Gastrocnemius medialis (tissue), 4 donors: ENCODE data around the gene USP32. TPM values are rescaled to one million over a fixed set of nuclear protein-coding genes. Genes with fewer than 3 reads are reported as not detected.

ENCODE experiments used
- ATAC-seq, 2 donors: fragments of 150-250 bp; one replicate each; pipeline ENCODE4 v1.9.1; 2016
- DNase-seq, 2 donors: peaks; one replicate each; pipeline ENCODE4 v3.0.0-alpha.2; 2019
- H3K27ac ChIP-seq, 4 donors: fragments of 200-600 bp; sonication (generic); 1 replicate in 1 of 4; 2 replicates in 3 of 4; pipeline ENCODE4 v1.5.1; 2016 to 2018; ENCODE audit warnings: mild to moderate bottlenecking in 2 of 4, moderate library complexity in 1 of 4
- H3K27me3 ChIP-seq, 3 donors: fragments of 200-600 bp; sonication (generic) in 2 of 3; 1 replicate in 1 of 3; 2 replicates in 2 of 3; pipeline versions ENCODE4 v1.5.1 to v1.6.0; 2016 to 2019; ENCODE audit warnings: mild to moderate bottlenecking in 1 of 3, moderate library complexity in 1 of 3
- H3K36me3 ChIP-seq, 2 donors: fragments of 200-600 bp; sonication (generic) in 1 of 2; one replicate each; pipeline ENCODE4 v1.5.1; 2017 to 2018
- H3K4me1 ChIP-seq, 2 donors: fragments of 200-600 bp; sonication (generic) in 1 of 2; one replicate each; pipeline ENCODE4 v1.5.1; 2016 to 2017; ENCODE audit warnings: mild to moderate bottlenecking in 2 of 2
- H3K4me3 ChIP-seq, 4 donors: fragments of 200-600 bp; sonication (generic) in 3 of 4; 1 replicate in 1 of 4; 2 replicates in 3 of 4; pipeline ENCODE4 v1.5.1; 2016 to 2019; ENCODE audit warnings: mild to moderate bottlenecking in 2 of 4
- H3K9me3 ChIP-seq, 3 donors: fragments of 200-600 bp; sonication (generic) in 2 of 3; 1 replicate in 1 of 3; 2 replicates in 2 of 3; pipeline ENCODE4 v1.5.1; 2016 to 2019
- CTCF ChIP-seq, 5 experiments: fragments of 450-650 bp in 3 of 5; fragments of 200-600 bp in 2 of 5; sonication (generic) in 2 of 5; IDR thresholded peaks in 4 of 5; conservative IDR thresholded peaks in 1 of 5; 1 replicate in 4 of 5; 2 replicates in 1 of 5; pipeline ENCODE4 v1.5.1; 2016 to 2019; ENCODE audit warnings: antibody characterized with exemption in 5 of 5, mild to moderate bottlenecking in 3 of 5, moderate library complexity in 3 of 5
- POLR2A ChIP-seq, 2 donors: fragments of 450-650 bp; IDR thresholded peaks; one replicate each; pipeline ENCODE4 v1.6.1; 2017; ENCODE audit warnings: antibody characterized with exemption in 2 of 2, mild to moderate bottlenecking in 2 of 2, moderate library complexity in 2 of 2
- in situ Hi-C, 4 donors: fragments of 200-750 bp; cut with MboI; loops; one replicate each; pipeline versions ENCODE4 v1.15.0 to v1.8.0; 2017; ENCODE audit warnings: low sequenced_read_pairs in 4 of 4
- intact Hi-C: fragments of 100-400 bp; cut with DNase I; formaldehyde crosslinking; loops from one replicate; pipeline ENCODE4 v1.15.1; 2023; ENCODE audit warnings: low total_unique reads
- total RNA-seq, 4 donors: library from RNA; depleted of rRNA; stranded (reverse); fragments of >200 nt; gene quantifications; one replicate each; pipeline versions ENCODE4 v1.1.0 to v1.2.3, GENCODE V29; 2016

USP32 gene
- total RNA-seq, 4 donors from 2014 or later: 44.4 to 83.2 (median 52.5) TPM

- no peaks in the 10 kb centered on the region for H3K27me3 ChIP-seq
- DNase-seq (no peak), ATAC-seq (no peak)
- H3K27ac ChIP-seq: no peak overlapping the region
- intact Hi-C loops (no loop called here), in situ Hi-C loops (loop anchor here in 1 of 4 donors (25.0 kb wide), 1 partner anchor 98 kb away; no protein-coding TSS in a partner anchor)
- H3K9me3 ChIP-seq: no peaks in the 10 kb centered on the region
- no peaks in the 10 kb centered on the region for H3K4me1 ChIP-seq
- no peak overlapping the region for H3K4me3 ChIP-seq
- TF ChIP-seq POLR2A (IDR thresholded peaks at IDR 0.05): no peak
- no peak for TF ChIP-seq CTCF (IDR thresholded peaks at IDR 0.05 in 4 of 5, conservative IDR thresholded peaks at IDR 0.05 in 1 of 5)
- H3K36me3 ChIP-seq: peaks cover 0 to 39% of the 10 kb centered on the region in 2 donors
These were observed 131.4 kb downstream of the USP32 start for GRCh38 chr17:60260540-60260939.

- H3K36me3 ChIP-seq: peaks cover 0 to 32% of the 10 kb centered on the region in 2 donors
- H3K4me3 ChIP-seq: no peak overlapping the region
- H3K9me3 ChIP-seq: no peaks in the 10 kb centered on the region
- in situ Hi-C loops (loop anchor here in 1 of 4 donors (25.0 kb wide), 1 partner anchor 96 kb away; no protein-coding TSS in a partner anchor), intact Hi-C loops (no loop called here)
- no peak for ATAC-seq
- no peaks in the 10 kb centered on the region for H3K27me3 ChIP-seq
- DNase-seq: no peak
- TF ChIP-seq CTCF (IDR thresholded peaks at IDR 0.05 in 4 of 5, conservative IDR thresholded peaks at IDR 0.05 in 1 of 5) (no peak), POLR2A (IDR thresholded peaks at IDR 0.05) (no peak)
- H3K4me1 ChIP-seq: no peaks in the 10 kb centered on the region
- no peak overlapping the region for H3K27ac ChIP-seq
These were observed 133.6 kb downstream of the USP32 start for GRCh38 chr17:60258313-60258712.

- TF ChIP-seq POLR2A (IDR thresholded peaks at IDR 0.05) (no peak), CTCF (IDR thresholded peaks at IDR 0.05 in 4 of 5, conservative IDR thresholded peaks at IDR 0.05 in 1 of 5) (no peak)
- Histone ChIP-seq H3K4me3 (no peak overlapping the region), H3K9me3 (no peaks in the 10 kb centered on the region), H3K27ac (no peak overlapping the region), H3K36me3 (peaks cover 6 to 40% of the 10 kb centered on the region in 2 donors), H3K27me3 (no peaks in the 10 kb centered on the region), H3K4me1 (no peaks in the 10 kb centered on the region)
- in situ Hi-C loops: loop anchor here in 1 of 4 donors (25.0 kb wide), 1 partner anchor 94 kb away; no protein-coding TSS in a partner anchor
- DNase-seq (no peak), ATAC-seq (no peak)
- intact Hi-C loops: no loop called here
These were observed 135.8 kb downstream of the USP32 start for GRCh38 chr17:60256174-60256573.

GRCh38 chr17:60253048-60253447 lies 138.9 kb downstream of the USP32 start:
- no peak overlapping the region for H3K27ac ChIP-seq
- H3K9me3 ChIP-seq: no peaks in the 10 kb centered on the region
- no peaks in the 10 kb centered on the region for H3K4me1 ChIP-seq
- H3K4me3 ChIP-seq: no peak overlapping the region
- TF ChIP-seq CTCF (IDR thresholded peaks at IDR 0.05 in 4 of 5, conservative IDR thresholded peaks at IDR 0.05 in 1 of 5) (no peak), POLR2A (IDR thresholded peaks at IDR 0.05) (no peak)
- peaks cover 6 to 38% of the 10 kb centered on the region in 2 donors for H3K36me3 ChIP-seq
- H3K27me3 ChIP-seq: no peaks in the 10 kb centered on the region
- ATAC-seq: no peak
- in situ Hi-C loops (loop anchor here in 1 of 4 donors (25.0 kb wide), 1 partner anchor 91 kb away; no protein-coding TSS in a partner anchor), intact Hi-C loops (no loop called here)
- DNase-seq: no peak

- no peak for TF ChIP-seq CTCF (IDR thresholded peaks at IDR 0.05 in 4 of 5, conservative IDR thresholded peaks at IDR 0.05 in 1 of 5)
- no peak for TF ChIP-seq POLR2A (IDR thresholded peaks at IDR 0.05)
- H3K4me1 ChIP-seq: no peaks in the 10 kb centered on the region
- intact Hi-C loops (no loop called here), in situ Hi-C loops (loop anchor here in 1 of 4 donors (25.0 kb wide), 1 partner anchor 90 kb away; no protein-coding TSS in a partner anchor)
- H3K9me3 ChIP-seq: no peaks in the 10 kb centered on the region
- no peak overlapping the region for H3K27ac ChIP-seq
- peaks cover 6 to 44% of the 10 kb centered on the region in 2 donors for H3K36me3 ChIP-seq
- DNase-seq (no peak), ATAC-seq (no peak)
- H3K4me3 ChIP-seq: no peak overlapping the region
- no peaks in the 10 kb centered on the region for H3K27me3 ChIP-seq
These were observed 139.5 kb downstream of the USP32 start for GRCh38 chr17:60252459-60252858.
